ENCODE data around the gene RNF128.
A peak's percentile ranks its signal among the peaks of the same experiment; 100 is the strongest.

RNF128 gene

GRCh38 chrX:106726485-106727437 is at the start of gene RNF128:
Gene RNF128, plus strand, starts transcription at chrX:106726701. Its CDS starts 213 bp downstream, at chrX:106726914.
- DNase-seq = peak; percentile 24

GRCh38 chrX:106680716-106681115 is 45.8 kb upstream of the RNF128 start:
- no peak for DNase-seq

- DNase-seq = no peak
Measured at GRCh38 chrX:106684207-106684606, 42.3 kb upstream of the RNF128 start.

GRCh38 chrX:106692425-106693065 is 34.0 kb upstream of the RNF128 start:
- no peak for DNase-seq

GRCh38 chrX:106696502-106696901 is 30.0 kb upstream of the RNF128 start:
- DNase-seq = no peak

- no peak for DNase-seq
Measured at GRCh38 chrX:106698693-106699092, 27.8 kb upstream of the RNF128 start.

GRCh38 chrX:106702636-106703035 is 23.9 kb upstream of the RNF128 start:
- no peak for DNase-seq

GRCh38 chrX:106706466-106706865 is 20.0 kb upstream of the RNF128 start:
- DNase-seq = no peak

GRCh38 chrX:106707771-106708454 is 18.6 kb upstream of the RNF128 start:
- no peak for DNase-seq

- DNase-seq = no peak
Measured at GRCh38 chrX:106710771-106711170, 15.7 kb upstream of the RNF128 start.

- DNase-seq = no peak
Measured at GRCh38 chrX:106711375-106711774, 15.1 kb upstream of the RNF128 start.

GRCh38 chrX:106716004-106716403 is 10.5 kb upstream of the RNF128 start:
- no peak for DNase-seq

- no peak for DNase-seq
Measured at GRCh38 chrX:106716463-106716862, 10.0 kb upstream of the RNF128 start.

GRCh38 chrX:106718709-106719108 is 7.8 kb upstream of the RNF128 start:
- no peak for DNase-seq

- DNase-seq = no peak
Measured at GRCh38 chrX:106725931-106726330, 570 bp upstream of the RNF128 start.

GRCh38 chrX:106728337-106728736 is 1.8 kb downstream of the RNF128 start:
- DNase-seq = no peak

GRCh38 chrX:106730401-106730800 is 3.9 kb downstream of the RNF128 start:
- DNase-seq = no peak

GRCh38 chrX:106731590-106731989 is 5.1 kb downstream of the RNF128 start:
- no peak for DNase-seq

- DNase-seq = no peak
Measured at GRCh38 chrX:106734827-106735226, 8.3 kb downstream of the RNF128 start.

GRCh38 chrX:106740193-106740780 is 13.8 kb downstream of the RNF128 start:
- DNase-seq = no peak

- DNase-seq = no peak
Measured at GRCh38 chrX:106742193-106742592, 15.7 kb downstream of the RNF128 start.

GRCh38 chrX:106742805-106743204 is 16.3 kb downstream of the RNF128 start:
- DNase-seq = no peak

- no peak for DNase-seq
Measured at GRCh38 chrX:106748377-106748776, 21.9 kb downstream of the RNF128 start.

Data from activated CD4-positive, alpha-beta T cell treated with anti-CD3 and anti-CD28 coated beads, Interleukin-2, amount 50 U/mL, for 16 hours (primary cell).